ENCODE data around the gene RAB31.
"Not testable (repeated sequence)": the region's sequence is repeated elsewhere in the genome, so short reads cannot be mapped to it uniquely, and the experiment has no call there.

GRCh38 chr18:9770111-9770510 is 62.0 kb downstream of the RAB31 start:
- TF ChIP-seq POLR2A (IDR thresholded peaks at IDR 0.05; ENCODE audit: low read length); USF2 (IDR thresholded peaks at IDR 0.05); CTCF (IDR thresholded peaks at IDR 0.05); EP300 (IDR thresholded peaks at IDR 0.05); HES2 (IDR thresholded peaks at IDR 0.05); CEBPB (IDR thresholded peaks at IDR 0.05): not testable (repeated sequence)

Data from A549 (cell line).